ENCODE results near the gene C22orf31.
"Not testable (repeated sequence)": the region's sequence is repeated elsewhere in the genome, so short reads cannot be mapped to it uniquely, and the experiment has no call there.

C22orf31 gene

DNA sequence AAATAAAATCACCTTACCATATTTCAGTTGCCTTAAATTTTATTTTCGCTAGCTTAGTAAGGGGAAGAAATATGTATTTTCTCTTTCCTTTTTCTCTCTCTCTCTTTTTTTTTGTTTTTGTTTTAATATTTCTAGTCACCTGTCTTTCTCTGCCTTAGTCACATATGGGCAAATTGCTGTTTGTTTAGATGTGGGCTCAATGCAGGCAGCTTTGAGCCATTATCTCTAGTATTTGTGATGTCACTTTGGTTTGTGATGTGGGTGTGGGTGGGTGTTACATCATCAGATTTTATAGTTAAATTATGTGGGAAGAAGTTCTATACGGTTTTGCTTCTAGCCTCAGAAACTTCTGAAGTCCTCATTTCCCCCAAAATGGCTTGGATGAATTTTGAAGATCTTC, at the start of gene C22orf31:
C22orf31 (minus strand) TSS at position 59 of the 400 bp plus-strand sequence; CDS start at position 20, 39 bp downstream.
- no peak for DNase-seq

DNA sequence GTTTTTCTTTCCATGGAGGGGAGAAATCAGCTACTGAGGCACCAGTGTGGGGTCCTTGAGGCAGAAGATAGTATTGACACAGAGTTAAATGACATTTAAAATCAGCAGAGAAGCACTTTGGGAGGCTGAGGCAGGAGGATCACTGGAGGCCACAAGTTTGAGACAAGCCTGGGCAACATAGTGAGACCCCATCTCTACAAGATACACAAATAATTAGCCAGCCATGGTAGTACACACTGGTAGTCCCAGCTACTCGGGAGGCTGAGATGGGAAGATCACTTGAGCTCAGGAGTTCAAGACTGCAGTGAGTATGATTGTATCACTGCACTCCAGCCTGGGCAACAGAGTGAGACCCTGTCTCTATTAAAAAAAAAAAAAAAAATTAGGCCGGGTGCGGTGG, 49.3 kb upstream of the C22orf31 start:
- no peak for DNase-seq

DNA sequence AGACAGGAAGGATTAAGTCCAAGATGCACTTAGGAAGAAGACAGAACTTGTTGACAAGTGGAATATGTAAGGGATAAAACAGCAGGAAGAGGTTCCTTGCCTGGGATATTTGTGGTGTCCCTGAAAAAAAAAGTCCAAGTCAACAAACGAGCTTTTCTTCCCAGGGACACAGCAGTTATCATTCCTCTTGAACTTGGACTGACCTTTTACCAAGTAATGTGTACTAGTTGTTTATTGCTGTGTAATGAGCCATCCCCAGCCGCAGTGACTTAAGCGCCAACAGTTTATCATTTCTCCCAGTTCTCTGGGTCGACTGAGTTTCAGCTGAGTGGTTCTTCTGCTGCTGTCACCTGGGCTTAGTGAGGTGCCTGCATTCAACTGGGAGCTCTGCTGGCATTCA, 48.2 kb upstream of the C22orf31 start:
- DNase-seq, result no peak

DNA sequence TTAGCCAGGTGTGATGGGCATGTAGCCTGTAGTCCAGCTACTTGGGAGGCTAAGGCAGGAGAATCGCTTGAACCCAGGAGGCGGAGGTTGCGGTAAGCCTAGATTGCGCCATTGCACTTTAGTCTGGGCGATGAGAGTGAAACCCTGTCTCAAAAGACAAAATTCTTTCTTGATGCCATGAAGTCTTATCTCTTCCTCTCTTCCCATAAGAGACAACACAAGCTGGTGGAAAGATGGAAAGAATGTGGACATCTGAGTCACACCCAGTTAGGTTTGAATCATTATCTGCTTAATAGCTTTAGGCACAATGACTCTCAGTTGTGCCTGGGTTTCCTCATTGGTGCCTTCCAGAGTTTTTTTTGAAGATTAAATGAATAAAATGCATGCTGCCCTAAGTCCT, 46.5 kb upstream of the C22orf31 start:
- no peak for DNase-seq

DNA sequence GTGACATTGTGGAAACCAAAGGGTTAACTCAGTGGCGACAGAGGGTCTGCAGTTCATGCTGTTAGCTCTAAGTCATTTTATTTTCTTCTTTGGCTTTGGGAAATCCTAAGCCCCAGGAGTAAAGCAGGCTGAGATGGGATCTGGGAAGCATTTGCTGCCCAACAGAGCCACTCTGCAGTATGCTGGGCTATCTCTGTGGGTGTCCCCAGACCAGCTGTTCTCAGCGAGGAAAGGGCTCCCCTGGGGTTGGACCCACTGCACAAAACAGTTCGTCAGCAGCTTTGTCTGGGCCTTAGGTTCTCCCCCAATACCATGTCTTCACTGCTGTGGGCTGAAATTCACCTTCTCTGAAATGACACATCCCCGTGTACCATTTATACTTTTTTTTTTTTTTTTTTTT, 45.2 kb upstream of the C22orf31 start:
- no peak for DNase-seq

DNA sequence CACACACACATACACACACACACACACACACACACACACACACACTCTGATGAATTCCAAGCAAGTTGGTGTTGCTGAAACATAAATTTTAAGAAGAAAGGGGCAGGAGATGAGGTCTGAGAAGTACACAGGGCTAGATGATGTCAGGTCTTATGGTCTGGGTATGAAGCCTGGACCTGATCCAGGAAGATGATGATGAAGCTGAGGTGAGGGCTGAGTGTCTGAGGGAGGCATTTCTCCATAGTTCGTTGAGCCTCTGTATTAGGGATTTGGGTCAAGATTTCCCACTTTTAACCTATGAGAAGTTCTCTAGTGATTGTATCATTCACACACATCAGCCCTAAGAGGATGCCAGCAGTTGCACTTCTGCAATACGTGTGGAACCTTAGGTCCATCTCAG, 43.8 kb upstream of the C22orf31 start:
- no peak for DNase-seq

DNA sequence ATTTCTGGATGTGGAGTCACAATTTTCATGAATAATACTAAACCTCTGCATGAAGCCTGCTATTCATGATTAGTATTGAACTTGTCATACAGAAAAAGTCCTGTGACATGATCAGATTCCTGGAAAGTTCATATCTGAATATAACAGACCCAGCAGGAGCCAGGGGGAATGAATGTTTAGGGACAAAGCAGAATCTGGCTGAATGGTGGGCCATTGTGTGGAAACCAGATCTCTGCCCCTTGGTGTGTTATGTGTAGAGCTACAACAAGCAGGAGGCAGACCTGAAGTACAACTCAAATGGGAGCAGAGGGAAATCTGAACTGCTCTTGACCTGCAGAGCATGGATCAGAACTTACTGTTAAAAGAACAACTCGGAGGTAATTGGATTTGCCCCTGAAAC, 41.5 kb upstream of the C22orf31 start:
- no peak for DNase-seq

DNA sequence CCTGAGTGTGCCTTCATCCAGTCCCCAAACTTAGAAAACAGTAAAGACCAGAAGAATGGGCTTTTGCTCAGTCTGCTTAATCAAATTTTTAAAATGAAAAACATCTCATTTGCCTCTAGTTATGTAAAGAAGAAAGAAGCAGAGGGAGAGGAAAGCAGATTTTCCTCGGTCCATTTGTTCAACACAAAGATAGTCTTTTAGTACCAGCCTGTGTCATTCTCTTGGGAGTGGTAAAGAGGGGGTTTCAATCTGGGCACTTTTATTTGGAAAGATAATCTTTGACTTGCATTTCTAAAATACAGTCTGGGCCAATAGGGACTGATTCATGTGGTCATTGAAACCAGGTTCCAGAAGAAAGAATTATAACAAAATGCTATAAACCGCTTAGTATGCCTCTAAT, 40.7 kb upstream of the C22orf31 start:
- DNase-seq, result no peak

DNA sequence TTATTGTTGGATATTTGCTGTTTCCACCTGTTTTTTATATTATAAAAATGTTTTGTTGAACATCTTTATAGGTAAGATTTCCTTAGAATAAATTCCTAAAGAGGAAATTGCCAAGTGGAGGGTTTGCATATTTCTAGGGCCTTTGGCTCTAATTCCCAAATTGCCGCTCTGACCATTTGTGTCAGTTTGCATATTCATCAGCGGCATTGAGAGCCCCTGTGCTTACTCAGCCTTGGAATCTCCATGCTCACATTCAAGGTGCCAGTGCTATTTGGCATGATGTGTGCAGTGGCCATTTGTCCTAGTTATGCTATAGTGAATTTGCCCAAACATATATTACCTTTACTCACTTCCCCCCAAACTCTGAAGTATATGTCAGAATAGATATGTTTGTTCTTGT, 36.7 kb upstream of the C22orf31 start:
- no peak for DNase-seq

DNA sequence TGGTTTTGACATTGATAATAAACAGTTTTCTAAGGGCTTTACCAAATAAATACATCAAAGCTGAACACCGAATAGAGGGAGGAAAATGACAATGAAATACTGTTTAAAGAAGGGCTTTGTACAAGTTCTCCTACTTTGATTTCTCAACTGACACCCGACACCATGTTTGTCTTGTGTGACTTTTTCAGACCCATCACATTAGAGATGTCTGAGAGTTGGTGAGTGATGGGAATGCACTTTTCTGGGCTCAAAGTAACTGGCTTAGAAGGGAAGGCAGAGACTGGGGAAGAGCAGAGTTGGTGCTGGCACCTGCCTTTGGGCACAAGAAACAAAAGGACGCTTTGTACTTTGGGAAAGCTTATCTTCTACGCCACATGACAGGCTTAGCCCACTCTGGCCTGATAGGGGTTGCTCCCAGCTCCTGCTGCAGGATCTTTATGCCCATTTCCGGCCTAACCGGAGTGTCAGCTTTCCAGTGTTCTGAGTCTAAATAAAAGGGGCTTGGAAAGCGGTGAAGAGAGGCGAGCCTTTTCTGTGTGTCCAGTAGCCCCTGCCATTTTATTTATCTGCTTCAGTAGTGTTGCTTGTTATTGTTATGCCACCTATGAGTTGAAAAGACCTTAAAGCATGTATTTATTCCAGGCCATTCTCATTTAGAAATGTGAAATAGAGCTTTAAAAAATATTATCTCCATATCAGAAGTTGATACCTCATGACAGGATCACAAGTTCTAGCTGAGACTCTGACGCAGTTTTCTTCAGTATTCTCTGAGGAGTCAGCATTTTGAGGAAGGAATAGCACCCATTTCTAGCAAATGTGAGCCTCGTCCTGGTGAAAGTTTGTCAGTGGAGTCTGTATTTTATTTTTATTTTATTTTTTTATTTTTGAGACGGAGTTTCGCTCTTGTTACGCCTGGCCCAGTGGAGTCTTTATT, 35.4 kb upstream of the C22orf31 start:
- no peak for DNase-seq

DNA sequence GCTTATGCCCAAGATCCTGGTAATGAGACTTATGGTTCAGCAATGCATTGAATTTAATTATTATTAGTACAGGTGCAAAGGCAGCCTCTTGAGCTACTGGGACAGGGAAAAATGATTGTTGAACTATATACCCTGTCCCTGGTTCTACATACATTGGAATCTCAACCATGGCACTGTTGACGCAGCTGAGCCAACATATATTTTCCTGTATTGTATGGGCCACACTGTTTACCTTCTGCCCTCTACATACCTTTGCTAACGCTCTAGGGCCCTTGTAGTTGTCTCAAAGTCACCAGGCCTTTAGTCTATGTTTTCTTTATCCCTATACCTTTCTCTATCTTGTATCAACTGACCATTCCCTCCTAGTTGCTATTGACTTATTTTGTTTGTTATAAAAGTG, 33.8 kb upstream of the C22orf31 start:
- DNase-seq, result no peak

DNA sequence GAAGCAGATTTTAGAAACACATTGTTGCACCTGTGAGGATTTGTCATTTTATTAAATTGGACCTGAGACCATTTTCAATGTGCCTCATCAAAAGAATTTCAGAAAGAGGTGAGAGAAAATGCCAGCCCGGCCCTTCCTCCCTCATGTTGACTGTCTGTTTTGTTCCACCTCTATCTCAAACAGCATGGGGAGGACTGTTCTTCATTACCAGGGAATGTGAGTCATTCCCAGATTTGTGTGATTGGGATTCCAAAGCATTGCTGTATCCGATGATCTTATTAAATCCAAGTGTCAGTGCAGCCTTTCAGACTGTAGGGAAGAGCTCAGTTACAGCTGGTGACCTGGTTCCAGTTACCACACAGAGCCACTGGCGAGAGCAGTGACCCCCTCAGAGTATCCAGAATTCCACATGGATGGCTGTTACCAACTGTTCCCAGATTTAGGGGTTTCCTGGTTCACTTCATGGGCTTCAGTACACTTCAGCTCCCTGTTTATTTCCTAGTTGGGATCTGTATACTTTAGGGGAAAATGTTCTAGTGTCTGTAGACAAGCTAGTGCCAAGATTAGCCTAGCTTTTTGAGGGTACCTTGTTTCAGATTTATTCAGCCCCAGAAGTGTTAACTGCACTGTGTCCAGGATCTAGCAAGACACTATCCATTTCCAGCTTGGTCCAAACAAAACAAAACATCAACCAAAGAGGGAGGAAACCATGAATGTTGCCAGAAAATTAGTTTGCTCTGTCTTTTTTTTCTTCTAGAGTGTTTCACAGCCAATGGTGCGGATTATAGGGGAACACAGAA, 32.1 kb upstream of the C22orf31 start:
- DNase-seq, result no peak

DNA sequence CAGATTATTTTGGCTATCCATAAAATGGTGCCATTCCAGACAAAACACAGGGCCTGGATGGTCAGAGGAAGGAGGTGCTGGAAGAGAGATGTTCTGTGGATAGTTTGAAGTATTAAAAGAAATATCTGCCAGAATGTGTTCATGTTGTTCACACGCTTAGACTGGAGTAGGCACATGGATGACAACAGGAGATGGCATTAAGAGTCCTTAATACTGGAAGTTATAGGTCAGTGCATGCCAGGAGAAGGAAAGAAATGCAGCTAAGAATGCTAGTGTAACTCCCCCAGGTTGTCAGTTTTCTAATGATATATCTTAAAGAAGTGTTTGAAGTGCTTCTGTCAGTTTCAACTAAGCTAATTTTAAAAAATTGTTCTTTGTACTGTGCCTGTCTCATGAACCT, 31.4 kb upstream of the C22orf31 start:
- no peak for DNase-seq

DNA sequence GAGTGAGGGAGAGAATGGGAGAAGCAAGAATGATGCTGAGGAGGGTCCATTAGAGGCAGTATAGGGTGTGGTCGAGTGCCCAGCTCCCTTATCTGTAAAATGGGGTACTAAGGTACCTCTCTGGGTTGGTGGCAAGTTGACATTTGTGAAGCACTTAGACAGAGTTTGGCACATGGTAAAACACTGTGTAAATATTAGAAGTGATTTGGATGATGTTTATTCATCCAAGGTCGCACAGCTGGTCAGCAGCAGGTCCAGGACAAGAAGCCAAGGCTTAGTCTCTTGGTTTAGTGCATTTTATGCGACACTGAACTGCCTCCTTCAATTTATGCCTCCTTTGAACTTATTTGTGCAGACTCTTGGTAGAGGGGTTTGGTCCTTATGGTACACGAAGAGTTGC, 30.6 kb upstream of the C22orf31 start:
- DNase-seq, result no peak

DNA sequence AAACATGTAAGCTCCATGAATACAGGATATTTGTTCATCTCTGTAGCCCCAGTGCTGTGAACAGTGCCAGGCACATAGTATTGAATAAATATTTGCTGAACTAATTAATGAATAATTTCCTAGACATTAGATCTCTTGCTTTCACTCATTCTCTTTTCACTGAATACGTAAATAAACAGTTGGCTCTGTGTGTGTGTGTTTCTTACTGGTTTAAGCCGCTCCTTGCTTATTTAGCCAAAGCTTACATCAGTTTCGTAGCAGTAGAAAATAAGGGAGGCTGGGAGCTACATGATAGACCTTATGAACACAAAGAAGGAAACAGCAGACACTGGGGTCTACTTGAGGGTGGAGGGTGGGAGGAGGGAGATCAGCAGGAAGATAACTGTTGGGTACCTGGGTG, 28.4 kb upstream of the C22orf31 start:
- no peak for DNase-seq

DNA sequence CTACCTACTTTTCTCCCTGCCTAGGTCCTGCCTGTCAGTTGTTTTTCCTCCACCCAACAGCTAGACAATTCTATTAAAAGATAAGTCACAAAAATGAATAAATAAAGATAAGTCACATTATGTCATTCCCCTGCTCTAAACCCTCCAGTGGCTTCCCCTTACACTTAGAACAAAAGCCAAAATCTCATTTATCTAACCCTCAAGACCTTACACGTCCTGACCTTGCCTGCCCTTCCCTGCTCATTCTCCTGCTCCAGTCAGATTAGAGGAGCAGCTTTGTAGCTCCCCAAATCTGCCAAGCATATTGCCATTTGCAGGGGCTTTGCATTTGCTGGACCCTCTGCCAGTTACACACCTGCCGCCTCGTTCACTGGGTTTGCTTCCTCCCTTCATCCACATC, 27.9 kb upstream of the C22orf31 start:
- DNase-seq, result no peak

DNA sequence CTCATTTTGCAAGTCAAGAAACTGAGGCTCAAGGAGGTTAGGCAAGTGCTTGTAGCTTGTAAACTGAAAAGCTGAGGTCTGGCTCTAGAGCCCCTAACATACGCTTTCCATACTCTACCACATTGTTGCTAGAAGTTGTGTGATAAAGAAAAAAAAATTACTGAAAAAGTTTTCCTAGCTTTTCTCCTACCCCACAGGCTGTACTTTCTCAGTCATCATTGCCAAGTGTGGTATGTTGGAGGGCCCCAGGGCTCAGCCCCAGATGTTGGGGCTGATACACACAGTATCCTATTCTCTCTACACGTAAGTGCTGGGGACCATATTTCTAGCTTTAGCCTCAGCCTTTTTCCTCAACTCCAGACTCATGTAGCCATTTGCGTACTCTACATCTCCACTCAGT, 27.2 kb upstream of the C22orf31 start:
- DNase-seq, result no peak

DNA sequence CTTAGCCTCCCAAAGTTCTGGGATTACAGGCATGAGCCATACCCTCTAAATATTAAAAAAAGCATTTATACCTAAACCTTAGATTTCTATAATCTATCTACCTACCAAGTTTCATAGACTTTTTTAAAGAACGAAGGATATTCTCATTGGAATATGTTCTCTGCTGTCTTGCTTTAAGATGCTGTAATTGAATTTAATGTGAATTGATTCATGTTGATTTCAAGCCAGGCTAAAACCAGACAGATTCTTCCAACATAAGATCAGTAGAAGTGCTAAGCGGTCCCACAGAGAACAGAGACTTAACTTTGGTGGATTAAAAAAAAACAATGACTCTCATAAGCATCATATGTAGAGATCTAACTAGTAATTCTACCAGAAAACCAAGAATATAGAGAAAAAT, 25.4 kb upstream of the C22orf31 start:
- DNase-seq, result no peak

DNA sequence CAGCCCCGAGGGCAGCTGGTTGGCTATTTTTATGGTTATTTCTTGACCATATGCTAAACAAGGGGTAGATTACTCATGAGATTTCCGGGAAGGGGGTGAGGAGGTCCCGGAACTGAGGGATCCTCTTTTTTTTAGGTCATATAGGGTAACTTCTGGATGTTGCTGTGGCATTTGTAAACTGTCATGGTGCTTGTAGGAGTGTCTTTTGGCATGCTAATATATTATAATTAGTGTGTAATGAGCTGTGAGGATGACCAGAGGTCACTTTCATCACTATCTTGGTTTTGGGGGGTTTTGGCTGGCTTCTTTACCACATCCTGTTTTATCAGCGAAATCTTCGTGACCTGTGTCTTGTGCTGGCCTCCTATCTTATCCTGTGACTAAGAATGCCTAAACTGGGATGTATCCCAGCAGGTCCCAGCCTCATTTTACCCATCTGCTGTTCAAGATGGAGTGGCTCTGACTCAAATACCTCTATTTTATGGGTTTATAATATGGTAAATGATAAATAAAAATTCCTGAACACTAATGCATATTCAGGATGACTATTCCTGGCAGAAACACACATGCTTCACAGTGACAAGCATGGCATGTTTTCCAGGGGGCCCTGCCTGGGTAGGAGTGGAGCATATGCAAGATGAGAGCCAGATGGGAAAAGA, 22.4 kb upstream of the C22orf31 start:
- DNase-seq, result no peak

DNA sequence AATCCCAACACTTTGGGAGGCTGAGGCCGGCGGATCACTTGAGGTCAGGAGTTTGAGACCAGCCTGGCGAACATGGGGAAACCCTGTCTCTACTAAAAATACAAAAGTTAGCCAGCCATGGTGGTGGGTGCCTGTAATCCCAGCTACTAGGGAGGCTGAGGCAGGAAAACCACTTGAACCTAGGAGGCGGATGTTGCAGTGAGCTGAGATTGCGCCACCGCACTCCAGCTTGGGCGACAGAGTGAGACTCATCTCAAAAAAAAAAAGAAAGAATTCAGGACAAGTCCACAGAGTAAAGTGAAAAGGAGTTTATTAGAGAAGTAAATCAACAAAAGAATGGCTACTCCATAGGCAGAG, 21.9 kb upstream of the C22orf31 start:
- DNase-seq, result not testable (repeated sequence)

DNA sequence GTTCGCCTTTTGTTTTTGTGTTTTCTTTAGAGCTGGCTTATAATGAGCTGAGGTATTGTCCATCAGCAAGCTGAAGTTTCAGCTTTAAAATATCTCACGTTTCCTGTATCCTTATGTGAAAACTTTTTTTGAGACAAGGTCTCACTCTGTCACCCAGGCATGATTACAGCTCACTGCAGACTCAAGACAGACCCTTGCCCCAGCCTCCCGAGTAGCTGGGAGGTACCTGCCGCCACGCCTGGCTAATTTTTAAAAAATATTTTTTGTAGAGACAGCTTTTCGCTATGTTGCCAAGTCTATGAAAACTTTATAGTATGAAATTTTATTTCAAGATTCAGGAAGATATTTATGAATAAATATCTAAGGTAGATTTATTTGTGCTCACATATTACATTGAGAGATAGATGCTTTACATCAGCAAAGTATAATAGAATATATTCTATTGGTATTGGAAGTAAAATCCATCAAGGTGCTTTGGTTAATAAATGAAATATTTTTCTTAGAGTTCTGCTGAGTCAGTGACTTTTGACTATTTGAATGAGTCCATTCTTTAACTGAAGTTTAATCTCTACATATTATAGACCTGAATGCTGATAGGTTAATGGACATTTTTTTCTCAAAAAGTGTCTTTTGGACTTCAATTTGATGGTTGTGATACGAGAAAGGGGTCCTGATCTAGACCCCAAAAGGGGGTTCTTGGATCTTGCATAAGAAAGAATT, 21.4 kb upstream of the C22orf31 start:
- DNase-seq, result no peak

DNA sequence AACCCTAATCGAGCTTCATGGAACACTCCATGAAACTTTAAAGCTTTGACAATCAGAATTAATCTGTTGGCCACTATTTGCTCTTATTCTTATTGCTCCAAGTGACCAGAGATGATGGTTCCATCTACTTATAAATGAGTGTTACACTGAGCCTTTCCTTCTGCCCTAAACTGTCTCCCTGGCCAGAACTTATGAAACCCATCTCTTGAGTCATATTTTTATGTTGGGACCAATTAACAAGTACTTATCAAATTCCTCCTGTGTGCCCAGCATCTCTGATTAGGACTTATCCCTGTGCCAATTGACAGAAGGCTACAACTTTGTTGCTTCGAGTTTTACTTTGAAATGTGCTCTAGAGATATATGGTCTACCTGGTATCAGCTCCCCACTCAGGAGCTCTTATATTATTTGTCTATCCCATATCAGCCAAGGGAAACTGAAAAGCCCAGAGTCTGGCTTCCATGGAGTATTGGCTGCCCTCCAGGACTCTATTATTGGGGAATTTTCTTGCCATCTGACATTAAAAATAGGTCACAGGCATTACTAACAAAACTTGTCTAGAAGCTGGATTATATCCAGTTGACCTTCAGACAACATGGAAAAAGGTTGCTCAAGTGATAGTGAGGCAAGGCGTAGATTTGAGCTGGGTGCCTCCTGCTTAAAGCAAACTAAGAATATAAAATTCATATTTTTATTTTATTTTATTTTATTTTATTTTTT, 20.0 kb upstream of the C22orf31 start:
- DNase-seq, result no peak

Data from left hindlimb (tissue), 1 donor.